Measurements from ENCODE around the gene ALDH4A1. TPM values are rescaled to one million over a fixed set of nuclear protein-coding genes. Genes with fewer than 3 reads are reported as not detected.

Gene ALDH4A1
- total and polyA plus RNA-seq, 9 of the 15 experiments (the other 6 are each of a cell fraction or from before 2014, with no cell fraction given) = 0.27 to 31.4 (median 16.6) TPM

DNA sequence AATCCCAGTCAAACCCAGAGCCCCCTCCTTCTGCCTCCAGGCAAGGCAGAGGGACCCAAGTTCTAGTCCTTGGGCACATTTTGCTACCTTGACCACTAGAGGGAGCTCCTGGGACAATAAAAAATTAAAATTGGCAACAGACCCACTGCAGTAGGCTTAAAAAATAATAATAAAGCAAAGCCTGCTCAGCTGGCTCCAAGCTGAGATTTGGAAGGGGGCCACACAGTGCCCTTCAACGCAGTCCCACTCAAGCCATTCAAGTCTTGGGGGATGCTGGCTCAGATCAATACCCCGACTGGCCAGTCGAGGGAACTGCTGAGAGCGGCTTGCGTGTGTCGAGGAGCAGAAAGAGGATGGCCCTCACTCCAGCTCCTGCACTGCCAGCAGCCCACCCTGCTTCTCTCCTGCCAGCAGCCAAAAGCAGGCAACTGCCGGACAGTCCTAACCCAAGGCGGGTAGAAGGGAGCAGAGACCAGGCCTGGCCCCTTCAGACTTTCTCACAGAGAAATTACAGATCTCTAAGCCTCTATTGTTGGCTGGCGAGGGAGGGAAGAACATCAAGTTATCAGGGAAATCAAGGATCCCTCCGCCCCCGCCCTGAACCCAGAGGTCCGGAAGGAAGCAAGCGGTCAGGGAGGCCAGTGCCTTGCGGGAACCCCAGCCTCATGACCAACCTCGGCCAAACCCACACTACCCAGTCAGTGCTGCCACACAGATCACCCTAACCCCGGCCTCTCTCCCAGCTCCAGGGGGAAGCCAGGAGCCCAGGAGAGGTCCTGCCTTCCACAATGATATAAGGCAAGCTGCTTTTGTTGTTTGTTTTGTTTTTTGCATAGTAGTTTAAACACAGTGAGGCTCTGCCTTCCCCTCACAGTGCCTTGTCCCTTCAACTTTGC, 4.9 kb upstream of the ALDH4A1 start (continued):
- TF ChIP-seq, protein P1, sequence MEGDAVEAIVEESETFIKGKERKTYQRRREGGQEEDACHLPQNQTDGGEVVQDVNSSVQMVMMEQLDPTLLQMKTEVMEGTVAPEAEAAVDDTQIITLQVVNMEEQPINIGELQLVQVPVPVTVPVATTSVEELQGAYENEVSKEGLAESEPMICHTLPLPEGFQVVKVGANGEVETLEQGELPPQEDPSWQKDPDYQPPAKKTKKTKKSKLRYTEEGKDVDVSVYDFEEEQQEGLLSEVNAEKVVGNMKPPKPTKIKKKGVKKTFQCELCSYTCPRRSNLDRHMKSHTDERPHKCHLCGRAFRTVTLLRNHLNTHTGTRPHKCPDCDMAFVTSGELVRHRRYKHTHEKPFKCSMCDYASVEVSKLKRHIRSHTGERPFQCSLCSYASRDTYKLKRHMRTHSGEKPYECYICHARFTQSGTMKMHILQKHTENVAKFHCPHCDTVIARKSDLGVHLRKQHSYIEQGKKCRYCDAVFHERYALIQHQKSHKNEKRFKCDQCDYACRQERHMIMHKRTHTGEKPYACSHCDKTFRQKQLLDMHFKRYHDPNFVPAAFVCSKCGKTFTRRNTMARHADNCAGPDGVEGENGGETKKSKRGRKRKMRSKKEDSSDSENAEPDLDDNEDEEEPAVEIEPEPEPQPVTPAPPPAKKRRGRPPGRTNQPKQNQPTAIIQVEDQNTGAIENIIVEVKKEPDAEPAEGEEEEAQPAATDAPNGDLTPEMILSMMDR (IDR thresholded peaks at IDR 0.05 in 2 of 3, conservative IDR thresholded peaks at IDR 0.05 in 1 of 3; ENCODE audit: insufficient read depth in 2 of 3, low read depth in 1 of 3, low read length in 3 of 3) = peak; percentile 98 to 100 (median 99)
- peak; percentile 20 to 33; a peak in 1 of 4 replicates for TF ChIP-seq NRF1 (conservative IDR thresholded peaks at IDR 0.05 in 1 of 2, IDR thresholded peaks at IDR 0.05 in 1 of 2)
- TF ChIP-seq NR2C2 (CRISPR knock-in tag; IDR thresholded peaks at IDR 0.05) = no peak
- TF ChIP-seq NR2C2 (tag; IDR thresholded peaks at IDR 0.05) = peak; percentile 69; the same call in 1 of the 2 replicates
- no peak for TF ChIP-seq ZBTB1 (CRISPR knock-in tag; IDR thresholded peaks at IDR 0.05; ENCODE audit: borderline replicate concordance, low read depth)
- TF ChIP-seq ZNF77 (CRISPR knock-in tag; IDR thresholded peaks at IDR 0.05) = no peak
- no peak for TF ChIP-seq NFYB (IDR thresholded peaks at IDR 0.05; ENCODE audit: extremely low read depth, insufficient read length)
- TF ChIP-seq, protein P2, sequence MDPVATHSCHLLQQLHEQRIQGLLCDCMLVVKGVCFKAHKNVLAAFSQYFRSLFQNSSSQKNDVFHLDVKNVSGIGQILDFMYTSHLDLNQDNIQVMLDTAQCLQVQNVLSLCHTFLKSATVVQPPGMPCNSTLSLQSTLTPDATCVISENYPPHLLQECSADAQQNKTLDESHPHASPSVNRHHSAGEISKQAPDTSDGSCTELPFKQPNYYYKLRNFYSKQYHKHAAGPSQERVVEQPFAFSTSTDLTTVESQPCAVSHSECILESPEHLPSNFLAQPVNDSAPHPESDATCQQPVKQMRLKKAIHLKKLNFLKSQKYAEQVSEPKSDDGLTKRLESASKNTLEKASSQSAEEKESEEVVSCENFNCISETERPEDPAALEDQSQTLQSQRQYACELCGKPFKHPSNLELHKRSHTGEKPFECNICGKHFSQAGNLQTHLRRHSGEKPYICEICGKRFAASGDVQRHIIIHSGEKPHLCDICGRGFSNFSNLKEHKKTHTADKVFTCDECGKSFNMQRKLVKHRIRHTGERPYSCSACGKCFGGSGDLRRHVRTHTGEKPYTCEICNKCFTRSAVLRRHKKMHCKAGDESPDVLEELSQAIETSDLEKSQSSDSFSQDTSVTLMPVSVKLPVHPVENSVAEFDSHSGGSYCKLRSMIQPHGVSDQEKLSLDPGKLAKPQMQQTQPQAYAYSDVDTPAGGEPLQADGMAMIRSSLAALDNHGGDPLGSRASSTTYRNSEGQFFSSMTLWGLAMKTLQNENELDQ (CRISPR knock-in tag; IDR thresholded peaks at IDR 0.05; ENCODE audit: borderline replicate concordance) = no peak
- TF ChIP-seq ZFP30 (CRISPR knock-in tag; IDR thresholded peaks at IDR 0.05; ENCODE audit: borderline replicate concordance) = no peak
- no peak for TF ChIP-seq ZNF764 (CRISPR knock-in tag; IDR thresholded peaks at IDR 0.05; ENCODE audit: low read depth)
- no peak for TF ChIP-seq GATAD2A (IDR thresholded peaks at IDR 0.05)
- peak; percentile 69; the same call in 1 of the 2 replicates for TF ChIP-seq NFRKB (IDR thresholded peaks at IDR 0.05; ENCODE audit: low read depth)
- no peak for TF ChIP-seq ZNF134 (CRISPR knock-in tag; conservative IDR thresholded peaks at IDR 0.05)
- no peak for TF ChIP-seq E2F5 (CRISPR knock-in tag; IDR thresholded peaks at IDR 0.05)
- peak; percentile 19; the same call in 1 of the 2 replicates for TF ChIP-seq ZBTB7A (IDR thresholded peaks at IDR 0.05; ENCODE audit: borderline replicate concordance, control insufficient read depth, low read depth, low read length)
- no peak for TF ChIP-seq ZBTB12 (CRISPR knock-in tag; IDR thresholded peaks at IDR 0.05)
- no peak for TF ChIP-seq ZNF449 (CRISPR knock-in tag; IDR thresholded peaks at IDR 0.05)
- TF ChIP-seq, protein P3, sequence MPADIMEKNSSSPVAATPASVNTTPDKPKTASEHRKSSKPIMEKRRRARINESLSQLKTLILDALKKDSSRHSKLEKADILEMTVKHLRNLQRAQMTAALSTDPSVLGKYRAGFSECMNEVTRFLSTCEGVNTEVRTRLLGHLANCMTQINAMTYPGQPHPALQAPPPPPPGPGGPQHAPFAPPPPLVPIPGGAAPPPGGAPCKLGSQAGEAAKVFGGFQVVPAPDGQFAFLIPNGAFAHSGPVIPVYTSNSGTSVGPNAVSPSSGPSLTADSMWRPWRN (IDR thresholded peaks at IDR 0.05; ENCODE audit: low read depth) = no peak
